SK-N-MC (cell line): ENCODE results near the gene GRIP2.

ENCODE experiments used
- EZH2 ChIP-seq: fragments of 200-600 bp; sonication (generic); IDR thresholded peaks from one replicate; pipeline ENCODE4 v1.6.1; 2017; ENCODE audit warnings: antibody characterized with exemption
- FOXP2 ChIP-seq: optimal IDR thresholded peaks from 2 replicates; pipeline ENCODE3; 2011; ENCODE audit warnings: mild to moderate bottlenecking, moderate library complexity; ENCODE audit not compliant: insufficient read depth; ENCODE audit errors: extremely low read length, control extremely low read depth
- POLR2AphosphoS5 ChIP-seq: IDR thresholded peaks from 2 replicates; pipeline ENCODE4 v1.6.1; 2012; ENCODE audit warnings: mild to moderate bottlenecking, low read depth, low read length, borderline replicate concordance

DNA sequence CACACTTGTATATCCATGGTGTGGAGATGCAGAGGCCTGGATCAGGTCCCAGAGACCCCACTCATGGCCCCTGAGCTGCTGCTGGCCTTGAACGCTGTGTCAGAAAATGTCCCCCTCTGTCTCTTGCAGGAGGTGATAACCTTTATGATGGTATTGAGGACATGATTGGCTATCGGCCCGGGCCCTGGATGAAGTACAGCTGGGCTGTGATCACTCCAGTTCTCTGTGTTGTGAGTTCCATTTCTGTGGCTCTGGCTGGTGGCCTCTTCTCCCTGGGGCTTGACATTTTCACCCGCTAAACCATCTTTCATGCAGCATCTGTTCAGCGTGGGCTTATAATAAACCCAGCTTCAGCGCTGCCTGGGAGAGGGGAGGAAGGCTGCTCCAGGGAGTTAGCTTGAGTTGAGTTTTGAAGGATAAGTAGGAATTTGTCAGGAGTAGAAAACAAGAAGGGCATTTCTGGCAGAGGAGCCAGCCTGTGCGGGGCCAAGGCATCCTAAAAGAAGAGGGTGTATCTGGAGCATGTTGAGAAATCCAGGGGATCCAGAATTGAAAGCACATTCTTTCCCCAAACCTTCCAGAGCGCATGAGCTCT, 61.1 kb downstream of the GRIP2 start:
- TF ChIP-seq POLR2AphosphoS5 = no peak
- no peak for TF ChIP-seq EZH2
- TF ChIP-seq FOXP2 = no peak
